ENCODE data around the gene TMEM115. TPM values are rescaled to one million over a fixed set of nuclear protein-coding genes. Genes with fewer than 3 reads are reported as not detected.

TMEM115 gene
- total RNA-seq, 2 experiments from 2014 or later: 15.2 to 16.8 TPM

DNA sequence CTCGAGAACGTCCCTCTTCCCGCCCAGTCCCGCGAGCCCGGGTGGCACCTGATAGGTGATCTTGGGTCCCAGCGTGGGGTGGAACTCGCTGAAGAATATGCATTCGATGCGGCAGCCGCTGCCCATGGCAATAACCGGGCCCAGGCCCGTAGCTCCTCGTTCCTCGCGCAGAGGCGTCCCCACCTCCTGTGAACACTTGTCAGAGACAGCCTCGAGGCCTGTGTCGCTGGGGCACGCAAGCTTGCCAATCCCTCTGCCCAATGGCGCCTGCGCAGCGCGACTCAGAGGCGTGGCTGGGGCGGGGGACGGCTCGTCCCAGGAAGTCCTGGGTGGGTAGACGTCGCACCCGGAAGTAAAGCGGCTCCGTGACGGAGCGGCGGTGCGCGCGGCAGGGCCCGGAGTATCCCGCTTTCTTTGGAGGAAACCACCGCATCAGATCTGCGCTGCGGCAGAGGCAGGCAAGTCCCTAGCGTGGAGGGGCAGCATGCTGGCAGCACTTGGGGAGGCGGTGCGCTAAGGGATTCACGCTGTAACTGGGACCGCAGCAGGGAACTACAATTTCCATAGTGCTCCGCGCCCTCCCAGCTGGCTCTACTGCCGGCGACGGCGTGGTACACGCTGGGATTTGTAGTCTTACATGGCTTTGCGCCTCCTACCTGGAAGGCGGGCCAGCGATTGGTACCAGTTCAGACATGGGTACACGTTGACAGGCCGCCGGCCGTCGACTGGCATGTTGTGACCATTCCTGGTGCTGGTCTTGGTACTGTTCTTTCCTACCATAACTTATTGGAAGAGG is 8.6 kb downstream of the TMEM115 start, which contains the start of the genes CYB561D2 and NPRL2:
Gene CYB561D2, plus strand, starts transcription at position 336 of the 796 bp plus-strand sequence. CDS start 572 bp downstream, outside the sequence.
Gene NPRL2, minus strand, starts transcription at position 249 of the 796 bp plus-strand sequence. Its CDS starts 123 bp downstream, at position 126.
- Mint-ChIP-seq H3K4me3 (peak within 1 kb of the TSS; percentile 91), H3K36me3 (ENCODE audit: low read depth) (peaks cover 24% of the 10 kb centered on the region), H3K27me3 (no peaks in the 10 kb centered on the region), H3K4me1 (ENCODE audit: low read depth) (peaks cover 56% of the 10 kb centered on the region), H3K9me3 (no peaks in the 10 kb centered on the region), H3K27ac (peak within 1 kb of the TSS; percentile 96)
- ChIA-PET CTCF (interaction anchor here (1.2 to 6.1 kb wide), 8 partner anchors 10 to 200 kb away, joined by 3 to 46 read pairs (median 8); partner anchors contain the start of gene RASSF1), POLR2A (interaction anchor here (0.6 to 6.9 kb wide), 18 partner anchors 9 to 1319 kb away, joined by 3 to 137 read pairs (median 4); partner anchors contain the start of genes HYAL2, HYAL3, NAA80 and RASSF1)
- peak; percentile 98 for DNase-seq
- intact Hi-C loops (cut with micrococcal nuclease): no loop called here
- ATAC-seq: peak; percentile 89
- TF ChIP-seq, protein P1, sequence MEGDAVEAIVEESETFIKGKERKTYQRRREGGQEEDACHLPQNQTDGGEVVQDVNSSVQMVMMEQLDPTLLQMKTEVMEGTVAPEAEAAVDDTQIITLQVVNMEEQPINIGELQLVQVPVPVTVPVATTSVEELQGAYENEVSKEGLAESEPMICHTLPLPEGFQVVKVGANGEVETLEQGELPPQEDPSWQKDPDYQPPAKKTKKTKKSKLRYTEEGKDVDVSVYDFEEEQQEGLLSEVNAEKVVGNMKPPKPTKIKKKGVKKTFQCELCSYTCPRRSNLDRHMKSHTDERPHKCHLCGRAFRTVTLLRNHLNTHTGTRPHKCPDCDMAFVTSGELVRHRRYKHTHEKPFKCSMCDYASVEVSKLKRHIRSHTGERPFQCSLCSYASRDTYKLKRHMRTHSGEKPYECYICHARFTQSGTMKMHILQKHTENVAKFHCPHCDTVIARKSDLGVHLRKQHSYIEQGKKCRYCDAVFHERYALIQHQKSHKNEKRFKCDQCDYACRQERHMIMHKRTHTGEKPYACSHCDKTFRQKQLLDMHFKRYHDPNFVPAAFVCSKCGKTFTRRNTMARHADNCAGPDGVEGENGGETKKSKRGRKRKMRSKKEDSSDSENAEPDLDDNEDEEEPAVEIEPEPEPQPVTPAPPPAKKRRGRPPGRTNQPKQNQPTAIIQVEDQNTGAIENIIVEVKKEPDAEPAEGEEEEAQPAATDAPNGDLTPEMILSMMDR (IDR thresholded peaks at IDR 0.05): no peak

DNA sequence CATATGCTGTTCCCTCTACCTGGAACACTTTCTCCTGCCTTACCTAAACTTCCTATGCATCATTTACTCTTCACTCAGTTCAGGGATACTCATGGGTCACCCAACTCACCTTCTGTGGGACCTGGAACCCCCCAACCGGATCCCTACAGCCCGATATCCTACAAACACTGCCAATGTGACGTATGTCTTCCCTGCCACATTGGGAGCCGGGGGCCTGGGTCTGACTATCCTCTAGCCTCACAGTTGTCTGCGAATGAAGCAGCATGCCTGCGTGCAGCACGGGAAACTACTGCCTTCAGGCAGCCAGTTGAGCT is 9.2 kb downstream of the TMEM115 start:
- H3K9me3 Mint-ChIP-seq: no peaks in the 10 kb centered on the region
- no peaks in the 10 kb centered on the region for H3K27me3 Mint-ChIP-seq
- TF ChIP-seq, protein P1 (IDR thresholded peaks at IDR 0.05): no peak
- CTCF ChIA-PET: interaction anchor here (1.2 to 6.1 kb wide), 9 partner anchors 9 to 200 kb away, joined by 3 to 46 read pairs (median 7); partner anchors contain the start of gene RASSF1
- ATAC-seq (no peak), DNase-seq (no peak)
- peaks cover 22% of the 10 kb centered on the region for H3K36me3 Mint-ChIP-seq (ENCODE audit: low read depth)
- POLR2A ChIA-PET: interaction anchor here (0.7 to 6.9 kb wide), 15 partner anchors 12 to 258 kb away, joined by 3 to 137 read pairs (median 4); partner anchors contain the start of genes HYAL2, HYAL3, NAA80 and RASSF1
- H3K27ac Mint-ChIP-seq: peak overlapping the region; percentile 96
- H3K4me3 Mint-ChIP-seq: peak overlapping the region; percentile 91
- peaks cover 53% of the 10 kb centered on the region for H3K4me1 Mint-ChIP-seq (ENCODE audit: low read depth)
- intact Hi-C loops (cut with micrococcal nuclease): no loop called here

DNA sequence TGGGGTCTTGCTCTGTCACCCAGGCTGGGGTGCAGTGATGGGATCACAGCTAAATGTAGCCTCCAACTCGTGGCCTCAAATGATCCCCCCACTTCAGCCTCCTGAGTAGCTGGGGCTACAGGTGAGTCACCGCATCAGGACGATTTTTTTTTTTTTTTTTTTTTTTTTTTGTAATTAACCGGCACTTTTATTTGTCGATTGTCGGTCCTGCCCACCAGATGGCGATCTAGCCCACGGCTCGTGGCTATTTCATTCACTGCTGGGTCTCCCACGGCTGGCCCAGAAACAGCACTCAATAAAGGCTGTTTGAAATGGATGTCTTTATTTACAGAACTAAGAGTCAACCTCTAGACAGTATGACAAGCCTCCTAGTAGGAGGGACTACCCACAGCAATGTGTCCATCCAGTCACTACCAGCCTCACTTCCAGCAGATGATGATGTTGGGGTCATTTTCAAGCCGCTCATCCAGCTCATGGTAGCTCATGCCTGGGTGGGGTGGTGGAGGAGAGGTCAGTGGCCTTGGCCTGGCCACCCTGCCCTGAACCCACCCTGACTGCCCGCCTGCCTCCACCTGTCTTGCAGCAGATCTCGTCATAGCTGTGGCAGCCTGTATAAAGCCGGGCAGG is 12.0 kb downstream of the TMEM115 start:
- Mint-ChIP-seq H3K4me3 (no peak overlapping the region), H3K4me1 (ENCODE audit: low read depth) (peaks cover 47% of the 10 kb centered on the region), H3K27ac (peak overlapping the region; percentile 49), H3K27me3 (no peaks in the 10 kb centered on the region), H3K36me3 (ENCODE audit: low read depth) (peaks cover 15% of the 10 kb centered on the region), H3K9me3 (no peaks in the 10 kb centered on the region)
- ChIA-PET POLR2A (interaction anchor here (0.7 to 1.6 kb wide), 7 partner anchors 8 to 272 kb away, joined by 3 to 8 read pairs (median 5); partner anchors contain the start of gene HEMK1), CTCF (interaction anchor here (0.6 to 6.1 kb wide), 18 partner anchors 9 to 585 kb away, joined by 3 to 46 read pairs (median 4); partner anchors contain the start of genes C3orf18, HEMK1 and TMEM115)
- ATAC-seq (peak; percentile 12), DNase-seq (peak; percentile 87)
- intact Hi-C loops (cut with micrococcal nuclease): no loop called here
- TF ChIP-seq, protein P1 (IDR thresholded peaks at IDR 0.05): peak; percentile 60

DNA sequence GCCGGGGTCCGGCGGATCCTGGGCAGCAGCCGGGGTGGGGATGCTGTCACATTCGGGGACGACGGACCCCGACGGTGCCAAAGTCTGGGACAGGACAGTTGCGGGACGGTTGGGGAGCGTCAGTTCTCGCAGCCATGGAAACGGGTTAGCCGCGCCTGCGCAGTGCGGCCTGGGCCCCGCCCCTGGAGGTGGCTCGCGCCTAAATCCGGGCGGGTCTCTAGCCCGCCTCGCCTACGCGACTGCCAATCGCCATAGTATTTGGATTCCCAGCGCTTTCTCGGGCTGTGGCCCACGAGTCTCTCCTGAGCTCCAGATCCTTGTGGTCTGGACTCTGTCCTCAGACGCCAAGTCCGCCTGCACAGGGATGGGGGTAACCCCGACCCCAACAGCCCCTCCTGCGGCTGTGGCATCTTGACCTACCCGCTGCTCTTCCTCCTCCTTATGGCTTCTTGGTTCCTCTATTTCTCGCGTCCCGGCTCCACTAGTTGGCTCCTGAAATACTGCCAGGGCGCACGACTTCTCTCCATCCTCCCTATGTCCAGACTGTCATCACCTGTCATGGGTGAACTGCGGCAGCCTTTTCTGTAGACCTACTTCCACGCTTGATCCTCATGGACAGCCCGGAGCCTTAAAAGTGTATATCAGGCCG is 13.6 kb downstream of the TMEM115 start, which contains the start of gene ZMYND10:
Gene ZMYND10, minus strand, starts transcription at position 147 of the 649 bp plus-strand sequence. CDS start 153 bp downstream, outside the sequence.
- peaks cover 49% of the 10 kb centered on the region for H3K4me1 Mint-ChIP-seq (ENCODE audit: low read depth)
- intact Hi-C loops (cut with micrococcal nuclease): no loop called here
- CTCF ChIA-PET: interaction anchor here (1.9 to 6.1 kb wide), 4 partner anchors 8 to 196 kb away, joined by 5 to 46 read pairs (median 12); no protein-coding TSS in a partner anchor
- peaks cover 15% of the 10 kb centered on the region for H3K36me3 Mint-ChIP-seq (ENCODE audit: low read depth)
- peak; percentile 83 for DNase-seq
- peak; percentile 15 for ATAC-seq
- H3K27ac Mint-ChIP-seq: no peak within 1 kb of the TSS
- no peaks in the 10 kb centered on the region for H3K9me3 Mint-ChIP-seq
- TF ChIP-seq, protein P1 (IDR thresholded peaks at IDR 0.05): no peak
- no peaks in the 10 kb centered on the region for H3K27me3 Mint-ChIP-seq
- peak within 1 kb of the TSS; percentile 52 for H3K4me3 Mint-ChIP-seq
- POLR2A ChIA-PET: interaction anchor here (0.7 to 2.8 kb wide), 9 partner anchors 9 to 225 kb away, joined by 3 to 10 read pairs (median 4); partner anchors contain the start of genes TMEM115 and TUSC2

Measured in activated CD8-positive, alpha-beta T cell treated with anti-CD3 and anti-CD28 coated beads for 36 hours (primary cell).